Measurements from ENCODE around the gene ZNF655.

DNA sequence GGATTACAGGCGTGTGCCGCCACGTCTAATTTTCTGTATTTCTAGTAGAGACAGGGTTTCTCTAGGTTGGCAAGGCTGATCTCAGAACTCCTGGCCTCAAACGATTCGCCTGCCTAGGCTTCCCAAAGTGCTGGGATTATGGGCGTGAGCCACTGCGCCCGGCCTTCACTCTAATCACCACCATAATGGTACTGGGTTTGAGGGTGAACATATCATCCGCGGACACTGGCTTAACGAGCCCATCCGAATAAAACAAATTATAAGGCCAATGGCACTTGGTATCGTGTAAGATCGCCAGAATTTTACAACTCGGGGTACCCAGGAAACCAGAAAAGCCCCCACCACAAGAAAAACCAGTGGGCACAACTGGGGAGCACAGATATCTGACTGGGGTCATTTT is 7.1 kb upstream of the ZNF655 start:
- TF ChIP-seq ZFX (IDR thresholded peaks at IDR 0.05; ENCODE audit: borderline replicate concordance) (no peak), CTCF (IDR thresholded peaks at IDR 0.05) (no peak)

Measured in 22Rv1 (cell line).